HEK293 (cell line): ENCODE results near the gene TEX36.
A peak's percentile ranks its signal among the peaks of the same experiment; 100 is the strongest.

Experiments
- CTCF ChIA-PET: fragments of 350-600 bp; formaldehyde crosslinking; extraction: SDS; loops from one replicate; lab custom pipeline; 2021; ENCODE audit warnings: antibody characterized with exemption; lab: Yijun Ruan, JAX
- POLR2A ChIA-PET: fragments of 300-600 bp; formaldehyde crosslinking; extraction: SDS; loops from one replicate; lab custom pipeline; 2020; ENCODE audit warnings: antibody characterized with exemption, inconsistent platforms; lab: Yijun Ruan, JAX
- H3K27ac ChIP-seq: fragments of 200-500 bp; sonication (Bioruptor generic); 2 replicates; pipeline ENCODE4 v1.5.1; 2014; ENCODE audit warnings: low read depth, low read length, control low read depth, inconsistent platforms; ENCODE audit errors: extremely low read depth
- H3K36me3 ChIP-seq, 2 experiments: fragments of 200-500 bp in 1 of 2; sonication (Bioruptor generic) in 1 of 2; 1 replicate in 1 of 2; 2 replicates in 1 of 2; pipeline ENCODE4 v1.5.1; 2014 to 2017; ENCODE audit warnings: inconsistent platforms in 2 of 2, low read length in 2 of 2; ENCODE audit not compliant: control insufficient read depth in 2 of 2, insufficient read depth in 1 of 2
- H3K4me1 ChIP-seq: fragments of 200-500 bp; sonication (Bioruptor generic); 2 replicates; pipeline ENCODE4 v1.5.1; 2014; ENCODE audit warnings: mild to moderate bottlenecking, low read length, inconsistent platforms; ENCODE audit not compliant: control insufficient read depth, insufficient read depth
- H3K4me3 ChIP-seq: 2 replicates; pipeline ENCODE4 v1.5.1; 2011; ENCODE audit warnings: low read depth, mild to moderate bottlenecking, control low read depth, low read length, moderate library complexity
- H3K9me3 ChIP-seq: fragments of 200-500 bp; sonication (Bioruptor generic); 2 replicates; pipeline ENCODE4 v1.5.1; 2014; ENCODE audit warnings: low read depth, low read length, inconsistent platforms; ENCODE audit not compliant: control insufficient read depth, insufficient read depth
- EGR2 ChIP-seq: fragments of 450-650 bp; formaldehyde crosslinking; IDR thresholded peaks from 2 replicates; pipeline ENCODE4 v1.5.1; 2016; ENCODE audit warnings: low read depth, missing biosample characterization, missing genetic modification characterization
- KLF8 ChIP-seq: fragments of 450-650 bp; formaldehyde crosslinking; IDR thresholded peaks from 2 replicates; pipeline ENCODE4 v1.5.1; 2016; ENCODE audit warnings: missing biosample characterization, missing genetic modification characterization
- SP7 ChIP-seq: fragments of 450-650 bp; formaldehyde crosslinking; IDR thresholded peaks from 2 replicates; pipeline ENCODE4 v1.5.1; 2016; ENCODE audit warnings: missing biosample characterization, missing genetic modification characterization
- ZEB2 ChIP-seq: fragments of 450-650 bp; formaldehyde crosslinking; IDR thresholded peaks from 2 replicates; pipeline ENCODE4 v1.5.1; 2016; ENCODE audit warnings: missing biosample characterization, missing genetic modification characterization
- ZFP3 ChIP-seq: fragments of 450-650 bp; formaldehyde crosslinking; IDR thresholded peaks from 2 replicates; pipeline ENCODE4 v1.5.1; 2016; ENCODE audit warnings: low read depth, missing biosample characterization, missing genetic modification characterization
- ZNF121 ChIP-seq: fragments of 450-650 bp; formaldehyde crosslinking; IDR thresholded peaks from 2 replicates; pipeline ENCODE4 v1.5.1; 2016; ENCODE audit warnings: missing biosample characterization, missing genetic modification characterization
- ZNF140 ChIP-seq: fragments of 450-650 bp; formaldehyde crosslinking; IDR thresholded peaks from 2 replicates; pipeline ENCODE4 v1.5.1; 2016; ENCODE audit warnings: missing biosample characterization, missing genetic modification characterization
- ZNF16 ChIP-seq: fragments of 450-650 bp; formaldehyde crosslinking; IDR thresholded peaks from 2 replicates; pipeline ENCODE4 v1.5.1; 2016; ENCODE audit warnings: low read depth, missing biosample characterization, missing genetic modification characterization
- ZNF214 ChIP-seq: fragments of 450-650 bp; formaldehyde crosslinking; IDR thresholded peaks from 2 replicates; pipeline ENCODE4 v1.5.1; 2017; ENCODE audit warnings: missing biosample characterization, mild to moderate bottlenecking, missing genetic modification characterization, borderline replicate concordance
- ZNF239 ChIP-seq: fragments of 450-650 bp; formaldehyde crosslinking; IDR thresholded peaks from 2 replicates; pipeline ENCODE4 v1.5.1; 2016; ENCODE audit warnings: missing biosample characterization, missing genetic modification characterization
- ZNF248 ChIP-seq: fragments of 450-650 bp; formaldehyde crosslinking; IDR thresholded peaks from 2 replicates; pipeline ENCODE4 v1.5.1; 2017; ENCODE audit warnings: missing biosample characterization, missing genetic modification characterization
- ZNF292 ChIP-seq: fragments of 450-650 bp; formaldehyde crosslinking; IDR thresholded peaks from 2 replicates; pipeline ENCODE4 v1.5.1; 2016; ENCODE audit warnings: low read depth, missing biosample characterization, missing genetic modification characterization, borderline replicate concordance
- ZNF366 ChIP-seq: fragments of 450-650 bp; formaldehyde crosslinking; conservative IDR thresholded peaks from 2 replicates; pipeline ENCODE4 v1.5.1; 2016; ENCODE audit warnings: missing biosample characterization, missing genetic modification characterization
- ZNF416 ChIP-seq: fragments of 450-650 bp; formaldehyde crosslinking; IDR thresholded peaks from 2 replicates; pipeline ENCODE4 v1.5.1; 2016; ENCODE audit warnings: missing biosample characterization, missing genetic modification characterization
- ZNF514 ChIP-seq: fragments of 450-650 bp; formaldehyde crosslinking; IDR thresholded peaks from 2 replicates; pipeline ENCODE4 v1.5.1; 2016; ENCODE audit warnings: missing biosample characterization, missing genetic modification characterization
- ZNF529 ChIP-seq: fragments of 450-650 bp; formaldehyde crosslinking; IDR thresholded peaks from 2 replicates; pipeline ENCODE4 v1.5.1; 2017; ENCODE audit warnings: missing genetic modification characterization, missing biosample characterization; ENCODE audit not compliant: insufficient replicate concordance
- ZNF549 ChIP-seq: fragments of 450-650 bp; IDR thresholded peaks from 2 replicates; pipeline ENCODE4 v1.5.1; 2018; ENCODE audit warnings: missing biosample characterization, missing genetic modification characterization, mild to moderate bottlenecking, inconsistent platforms, moderate library complexity
- ZNF560 ChIP-seq: fragments of 450-650 bp; formaldehyde crosslinking; IDR thresholded peaks from 2 replicates; pipeline ENCODE4 v1.5.1; 2017; ENCODE audit warnings: missing biosample characterization, missing genetic modification characterization, borderline replicate concordance
- ZNF585B ChIP-seq: fragments of 450-650 bp; formaldehyde crosslinking; IDR thresholded peaks from 2 replicates; pipeline ENCODE4 v1.5.1; 2016; ENCODE audit warnings: missing biosample characterization, missing genetic modification characterization
- ZNF596 ChIP-seq: fragments of 450-650 bp; IDR thresholded peaks from 2 replicates; pipeline ENCODE4 v1.5.0; 2018; ENCODE audit warnings: missing biosample characterization, mild to moderate bottlenecking, missing genetic modification characterization, moderate library complexity
- ZNF701 ChIP-seq: fragments of 450-650 bp; formaldehyde crosslinking; IDR thresholded peaks from 2 replicates; pipeline ENCODE4 v1.5.1; 2016; ENCODE audit warnings: missing biosample characterization, missing genetic modification characterization
- TF ChIP-seq, protein P1 (sequence below): fragments of 450-650 bp; formaldehyde crosslinking; IDR thresholded peaks from 2 replicates; pipeline ENCODE4 v1.5.1; 2016; ENCODE audit warnings: missing biosample characterization, missing genetic modification characterization
- TF ChIP-seq, protein P2 (sequence below): fragments of 450-650 bp; formaldehyde crosslinking; IDR thresholded peaks from 2 replicates; pipeline ENCODE4 v1.5.1; 2017; ENCODE audit warnings: missing biosample characterization, missing genetic modification characterization
- TF ChIP-seq, protein P3 (sequence below): fragments of 450-650 bp; formaldehyde crosslinking; IDR thresholded peaks from 2 replicates; pipeline ENCODE4 v1.5.1; 2016; ENCODE audit warnings: missing biosample characterization, missing genetic modification characterization

Gene TEX36

DNA sequence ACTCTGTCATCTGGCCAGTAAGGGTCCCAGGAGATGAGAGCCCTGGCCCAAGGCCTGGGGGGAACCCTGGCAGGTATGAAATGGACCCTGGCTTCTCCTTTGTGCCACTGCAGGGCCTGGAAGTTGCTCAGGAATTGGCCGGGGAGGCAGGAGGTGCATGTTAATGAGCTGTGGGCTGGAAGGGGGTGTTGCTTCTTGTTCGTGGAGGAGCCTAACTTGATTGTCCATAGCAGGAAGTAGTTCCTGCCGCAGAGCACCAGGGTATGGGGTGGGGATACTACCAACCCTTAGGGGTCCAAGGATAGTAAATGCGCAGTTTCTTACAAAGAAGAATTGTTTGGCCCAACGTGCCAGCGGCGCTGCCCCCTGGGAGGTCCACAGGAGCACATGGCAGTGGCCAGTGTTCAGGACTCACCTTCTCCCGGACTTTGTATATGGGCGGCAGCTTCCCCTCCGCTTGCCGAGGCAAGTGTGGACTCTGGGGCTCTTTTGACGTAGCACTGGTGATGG, 21.5 kb downstream of the TEX36 start:
- Histone ChIP-seq H3K36me3 (no peaks in the 10 kb centered on the region), H3K4me1 (peaks cover 16% of the 10 kb centered on the region), H3K9me3 (no peaks in the 10 kb centered on the region), H3K27ac (peak overlapping the region; percentile 40; the same call in 1 of the 2 replicates), H3K4me3 (no peak overlapping the region)
- ChIA-PET CTCF (interaction anchor here (0.6 kb wide), 1 partner anchor 39 kb away, joined by 3 read pairs; no protein-coding TSS in a partner anchor), POLR2A (interaction anchor here (1.7 kb wide), 2 partner anchors 30 to 58 kb away, joined by 7 to 11 read pairs; partner anchors contain the start of gene EDRF1)
- TF ChIP-seq SP7 (tag by site-specific recombination) (no peak), KLF8 (no peak), ZNF16 (tag by site-specific recombination) (no peak), ZNF560 (tag by site-specific recombination) (no peak)
- TF ChIP-seq, protein P1, sequence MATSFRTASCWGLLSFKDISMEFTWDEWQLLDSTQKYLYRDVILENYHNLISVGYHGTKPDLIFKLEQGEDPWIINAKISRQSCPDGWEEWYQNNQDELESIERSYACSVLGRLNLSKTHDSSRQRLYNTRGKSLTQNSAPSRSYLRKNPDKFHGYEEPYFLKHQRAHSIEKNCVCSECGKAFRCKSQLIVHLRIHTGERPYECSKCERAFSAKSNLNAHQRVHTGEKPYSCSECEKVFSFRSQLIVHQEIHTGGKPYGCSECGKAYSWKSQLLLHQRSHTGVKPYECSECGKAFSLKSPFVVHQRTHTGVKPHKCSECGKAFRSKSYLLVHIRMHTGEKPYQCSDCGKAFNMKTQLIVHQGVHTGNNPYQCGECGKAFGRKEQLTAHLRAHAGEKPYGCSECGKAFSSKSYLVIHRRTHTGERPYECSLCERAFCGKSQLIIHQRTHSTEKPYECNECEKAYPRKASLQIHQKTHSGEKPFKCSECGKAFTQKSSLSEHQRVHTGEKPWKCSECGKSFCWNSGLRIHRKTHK: no peak

DNA sequence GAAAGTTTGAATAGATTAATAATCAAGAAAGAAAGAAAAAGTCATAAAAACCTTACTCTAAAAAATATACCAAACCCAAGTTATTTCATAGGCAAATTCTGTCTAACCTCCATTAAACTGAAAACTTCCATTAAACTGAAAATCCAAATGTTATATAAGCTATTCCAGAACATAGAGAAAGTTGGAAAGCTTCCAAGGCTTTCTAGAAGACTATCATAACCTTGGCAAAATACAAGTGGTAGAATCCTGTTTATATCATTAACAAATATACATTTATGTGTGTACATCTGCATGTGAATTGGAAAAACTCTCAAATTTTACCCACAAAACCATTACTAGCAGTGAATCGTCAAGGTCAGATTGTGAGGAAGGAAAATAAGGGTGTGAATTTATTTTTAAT, 23.9 kb downstream of the TEX36 start:
- Histone ChIP-seq H3K4me1 (peaks cover 16% of the 10 kb centered on the region), H3K36me3 (no peaks in the 10 kb centered on the region), H3K9me3 (no peaks in the 10 kb centered on the region), H3K27ac (no peak overlapping the region), H3K4me3 (no peak overlapping the region)
- ChIA-PET CTCF (no interaction called here), POLR2A (no interaction called here)
- TF ChIP-seq ZNF292 (tag by site-specific recombination): no peak
- TF ChIP-seq EGR2 (tag by site-specific recombination): no peak
- TF ChIP-seq ZNF248 (tag by site-specific recombination): no peak
- no peak for TF ChIP-seq ZNF239 (tag by site-specific recombination)
- TF ChIP-seq, protein P2, sequence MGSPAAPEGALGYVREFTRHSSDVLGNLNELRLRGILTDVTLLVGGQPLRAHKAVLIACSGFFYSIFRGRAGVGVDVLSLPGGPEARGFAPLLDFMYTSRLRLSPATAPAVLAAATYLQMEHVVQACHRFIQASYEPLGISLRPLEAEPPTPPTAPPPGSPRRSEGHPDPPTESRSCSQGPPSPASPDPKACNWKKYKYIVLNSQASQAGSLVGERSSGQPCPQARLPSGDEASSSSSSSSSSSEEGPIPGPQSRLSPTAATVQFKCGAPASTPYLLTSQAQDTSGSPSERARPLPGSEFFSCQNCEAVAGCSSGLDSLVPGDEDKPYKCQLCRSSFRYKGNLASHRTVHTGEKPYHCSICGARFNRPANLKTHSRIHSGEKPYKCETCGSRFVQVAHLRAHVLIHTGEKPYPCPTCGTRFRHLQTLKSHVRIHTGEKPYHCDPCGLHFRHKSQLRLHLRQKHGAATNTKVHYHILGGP: no peak
- TF ChIP-seq ZNF514 (tag by site-specific recombination): no peak
- TF ChIP-seq ZNF701 (tag by site-specific recombination): no peak
- TF ChIP-seq ZNF549 (tag by site-specific recombination): no peak
- no peak for TF ChIP-seq ZNF121
- TF ChIP-seq ZEB2 (tag by site-specific recombination): no peak
- no peak for TF ChIP-seq ZNF366 (tag by site-specific recombination)
- TF ChIP-seq ZNF416: no peak
- TF ChIP-seq, protein P3, sequence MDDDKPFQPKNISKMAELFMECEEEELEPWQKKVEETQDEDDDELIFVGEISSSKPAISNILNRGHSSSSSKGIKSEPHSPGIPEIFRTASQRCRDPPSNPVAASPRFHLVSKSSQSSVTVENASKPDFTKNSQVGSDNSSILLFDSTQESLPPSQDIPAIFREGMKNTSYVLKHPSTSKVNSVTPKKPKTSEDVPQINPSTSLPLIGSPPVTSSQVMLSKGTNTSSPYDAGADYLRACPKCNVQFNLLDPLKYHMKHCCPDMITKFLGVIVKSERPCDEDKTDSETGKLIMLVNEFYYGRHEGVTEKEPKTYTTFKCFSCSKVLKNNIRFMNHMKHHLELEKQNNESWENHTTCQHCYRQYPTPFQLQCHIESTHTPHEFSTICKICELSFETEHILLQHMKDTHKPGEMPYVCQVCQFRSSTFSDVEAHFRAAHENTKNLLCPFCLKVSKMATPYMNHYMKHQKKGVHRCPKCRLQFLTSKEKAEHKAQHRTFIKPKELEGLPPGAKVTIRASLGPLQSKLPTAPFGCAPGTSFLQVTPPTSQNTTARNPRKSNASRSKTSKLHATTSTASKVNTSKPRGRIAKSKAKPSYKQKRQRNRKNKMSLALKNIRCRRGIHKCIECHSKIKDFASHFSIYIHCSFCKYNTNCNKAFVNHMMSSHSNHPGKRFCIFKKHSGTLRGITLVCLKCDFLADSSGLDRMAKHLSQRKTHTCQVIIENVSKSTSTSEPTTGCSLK: no peak
- TF ChIP-seq ZNF596 (tag by site-specific recombination): no peak
- TF ChIP-seq ZNF585B (tag by site-specific recombination): no peak
- TF ChIP-seq ZNF140 (tag by site-specific recombination): no peak
- TF ChIP-seq ZNF529 (tag by site-specific recombination): no peak
- TF ChIP-seq ZFP3 (tag by site-specific recombination): no peak
- no peak for TF ChIP-seq ZNF214 (tag by site-specific recombination)
